B cell (primary cell): Measurements from ENCODE around the gene TENM3.

Experiments used
- EZH2 ChIP-seq: IDR thresholded peaks from 2 replicates; pipeline ENCODE4 v1.6.1; 2012; ENCODE audit warnings: borderline replicate concordance, low read depth, mild to moderate bottlenecking, moderate library complexity, low read length; ENCODE audit not compliant: insufficient read depth, poor library complexity, severe bottlenecking
- TF ChIP-seq, protein P1 (sequence below): fragments of 200-600 bp; IDR thresholded peaks from one replicate; pipeline ENCODE4 v1.8.0; 2022; ENCODE audit warnings: antibody characterized with exemption, mild to moderate bottlenecking

DNA sequence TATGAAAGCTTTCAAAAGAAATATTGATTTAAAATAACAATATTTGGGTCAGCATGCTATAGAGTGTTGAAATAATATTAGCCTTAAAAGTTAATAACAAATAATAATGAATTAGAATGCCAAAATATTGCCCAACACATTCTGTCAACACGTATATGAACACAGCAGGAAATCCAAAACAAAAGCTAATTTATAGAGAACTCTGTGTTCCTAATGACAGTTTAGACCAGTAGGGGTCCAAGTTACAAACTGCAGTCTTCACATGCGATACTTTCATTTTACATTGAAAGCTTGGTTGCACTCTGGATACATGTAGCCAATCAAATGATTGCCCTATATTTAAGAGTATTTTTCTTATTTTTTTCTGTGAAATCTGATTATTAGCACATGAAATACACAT, 399.6 kb downstream of the TENM3 start:
- TF ChIP-seq, protein P1, sequence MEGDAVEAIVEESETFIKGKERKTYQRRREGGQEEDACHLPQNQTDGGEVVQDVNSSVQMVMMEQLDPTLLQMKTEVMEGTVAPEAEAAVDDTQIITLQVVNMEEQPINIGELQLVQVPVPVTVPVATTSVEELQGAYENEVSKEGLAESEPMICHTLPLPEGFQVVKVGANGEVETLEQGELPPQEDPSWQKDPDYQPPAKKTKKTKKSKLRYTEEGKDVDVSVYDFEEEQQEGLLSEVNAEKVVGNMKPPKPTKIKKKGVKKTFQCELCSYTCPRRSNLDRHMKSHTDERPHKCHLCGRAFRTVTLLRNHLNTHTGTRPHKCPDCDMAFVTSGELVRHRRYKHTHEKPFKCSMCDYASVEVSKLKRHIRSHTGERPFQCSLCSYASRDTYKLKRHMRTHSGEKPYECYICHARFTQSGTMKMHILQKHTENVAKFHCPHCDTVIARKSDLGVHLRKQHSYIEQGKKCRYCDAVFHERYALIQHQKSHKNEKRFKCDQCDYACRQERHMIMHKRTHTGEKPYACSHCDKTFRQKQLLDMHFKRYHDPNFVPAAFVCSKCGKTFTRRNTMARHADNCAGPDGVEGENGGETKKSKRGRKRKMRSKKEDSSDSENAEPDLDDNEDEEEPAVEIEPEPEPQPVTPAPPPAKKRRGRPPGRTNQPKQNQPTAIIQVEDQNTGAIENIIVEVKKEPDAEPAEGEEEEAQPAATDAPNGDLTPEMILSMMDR: no peak
- TF ChIP-seq EZH2: no peak
